PFSK-1 (cell line): ENCODE data around the gene CC2D2B.

ENCODE experiments used
- FOXP2 ChIP-seq: optimal IDR thresholded peaks from 2 replicates; pipeline ENCODE3; 2011; ENCODE audit warnings: borderline replicate concordance, control low read depth, inconsistent platforms; ENCODE audit not compliant: insufficient read depth; ENCODE audit errors: extremely low read length, extremely low read depth
- POLR2AphosphoS5 ChIP-seq: IDR thresholded peaks from 2 replicates; pipeline ENCODE4 v1.6.1; 2012; ENCODE audit warnings: low read depth, mild to moderate bottlenecking, control low read depth, low read length, moderate library complexity
- SIN3A ChIP-seq: IDR thresholded peaks from 2 replicates; pipeline ENCODE4 v1.6.1; 2012; ENCODE audit warnings: mild to moderate bottlenecking, low read length, moderate library complexity, borderline replicate concordance; ENCODE audit not compliant: insufficient read depth
- TAF1 ChIP-seq: IDR thresholded peaks from 2 replicates; pipeline ENCODE4 v1.6.1; 2012; ENCODE audit warnings: low read length, control low read depth, borderline replicate concordance; ENCODE audit not compliant: insufficient read depth
- TF ChIP-seq, protein P1 (sequence below), 2 experiments: IDR thresholded peaks; 2 replicates each; pipeline versions ENCODE4 v1.6.1 to v1.8.0; 2011 to 2012; ENCODE audit warnings: low read depth in 2 of 2, low read length in 2 of 2, control low read depth in 1 of 2, inconsistent platforms in 1 of 2, mild to moderate bottlenecking in 1 of 2, moderate library complexity in 1 of 2; ENCODE audit not compliant: insufficient read depth in 1 of 2

CC2D2B gene

DNA sequence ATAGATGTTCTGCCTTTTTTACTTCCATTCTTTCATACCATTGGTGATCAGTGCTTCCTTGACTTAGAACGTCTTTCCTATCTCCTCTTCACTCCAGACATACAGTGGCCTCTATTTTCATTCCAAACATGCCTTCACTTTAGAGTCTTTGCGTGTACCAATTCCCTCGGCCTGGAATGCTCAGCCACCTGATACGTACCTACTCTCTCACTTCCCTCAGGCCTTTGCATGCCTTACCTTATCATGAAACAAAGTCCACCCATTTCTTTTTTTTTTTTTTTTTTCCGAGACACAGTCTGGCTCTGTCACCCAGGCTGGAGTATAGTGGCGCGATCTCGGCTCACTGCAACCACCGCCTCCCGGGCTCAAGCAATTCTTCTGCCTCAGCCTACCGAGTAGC lies 133.4 kb downstream of the CC2D2B start:
- TF ChIP-seq FOXP2 = no peak
- TF ChIP-seq SIN3A = no peak
- no peak for TF ChIP-seq TAF1
- TF ChIP-seq POLR2AphosphoS5 = no peak
- TF ChIP-seq, protein P1, sequence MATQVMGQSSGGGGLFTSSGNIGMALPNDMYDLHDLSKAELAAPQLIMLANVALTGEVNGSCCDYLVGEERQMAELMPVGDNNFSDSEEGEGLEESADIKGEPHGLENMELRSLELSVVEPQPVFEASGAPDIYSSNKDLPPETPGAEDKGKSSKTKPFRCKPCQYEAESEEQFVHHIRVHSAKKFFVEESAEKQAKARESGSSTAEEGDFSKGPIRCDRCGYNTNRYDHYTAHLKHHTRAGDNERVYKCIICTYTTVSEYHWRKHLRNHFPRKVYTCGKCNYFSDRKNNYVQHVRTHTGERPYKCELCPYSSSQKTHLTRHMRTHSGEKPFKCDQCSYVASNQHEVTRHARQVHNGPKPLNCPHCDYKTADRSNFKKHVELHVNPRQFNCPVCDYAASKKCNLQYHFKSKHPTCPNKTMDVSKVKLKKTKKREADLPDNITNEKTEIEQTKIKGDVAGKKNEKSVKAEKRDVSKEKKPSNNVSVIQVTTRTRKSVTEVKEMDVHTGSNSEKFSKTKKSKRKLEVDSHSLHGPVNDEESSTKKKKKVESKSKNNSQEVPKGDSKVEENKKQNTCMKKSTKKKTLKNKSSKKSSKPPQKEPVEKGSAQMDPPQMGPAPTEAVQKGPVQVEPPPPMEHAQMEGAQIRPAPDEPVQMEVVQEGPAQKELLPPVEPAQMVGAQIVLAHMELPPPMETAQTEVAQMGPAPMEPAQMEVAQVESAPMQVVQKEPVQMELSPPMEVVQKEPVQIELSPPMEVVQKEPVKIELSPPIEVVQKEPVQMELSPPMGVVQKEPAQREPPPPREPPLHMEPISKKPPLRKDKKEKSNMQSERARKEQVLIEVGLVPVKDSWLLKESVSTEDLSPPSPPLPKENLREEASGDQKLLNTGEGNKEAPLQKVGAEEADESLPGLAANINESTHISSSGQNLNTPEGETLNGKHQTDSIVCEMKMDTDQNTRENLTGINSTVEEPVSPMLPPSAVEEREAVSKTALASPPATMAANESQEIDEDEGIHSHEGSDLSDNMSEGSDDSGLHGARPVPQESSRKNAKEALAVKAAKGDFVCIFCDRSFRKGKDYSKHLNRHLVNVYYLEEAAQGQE (IDR thresholded peaks at IDR 0.05; ENCODE audit: insufficient read depth in 1 of 2, low read depth in 2 of 2, low read length in 2 of 2) = no peak

DNA sequence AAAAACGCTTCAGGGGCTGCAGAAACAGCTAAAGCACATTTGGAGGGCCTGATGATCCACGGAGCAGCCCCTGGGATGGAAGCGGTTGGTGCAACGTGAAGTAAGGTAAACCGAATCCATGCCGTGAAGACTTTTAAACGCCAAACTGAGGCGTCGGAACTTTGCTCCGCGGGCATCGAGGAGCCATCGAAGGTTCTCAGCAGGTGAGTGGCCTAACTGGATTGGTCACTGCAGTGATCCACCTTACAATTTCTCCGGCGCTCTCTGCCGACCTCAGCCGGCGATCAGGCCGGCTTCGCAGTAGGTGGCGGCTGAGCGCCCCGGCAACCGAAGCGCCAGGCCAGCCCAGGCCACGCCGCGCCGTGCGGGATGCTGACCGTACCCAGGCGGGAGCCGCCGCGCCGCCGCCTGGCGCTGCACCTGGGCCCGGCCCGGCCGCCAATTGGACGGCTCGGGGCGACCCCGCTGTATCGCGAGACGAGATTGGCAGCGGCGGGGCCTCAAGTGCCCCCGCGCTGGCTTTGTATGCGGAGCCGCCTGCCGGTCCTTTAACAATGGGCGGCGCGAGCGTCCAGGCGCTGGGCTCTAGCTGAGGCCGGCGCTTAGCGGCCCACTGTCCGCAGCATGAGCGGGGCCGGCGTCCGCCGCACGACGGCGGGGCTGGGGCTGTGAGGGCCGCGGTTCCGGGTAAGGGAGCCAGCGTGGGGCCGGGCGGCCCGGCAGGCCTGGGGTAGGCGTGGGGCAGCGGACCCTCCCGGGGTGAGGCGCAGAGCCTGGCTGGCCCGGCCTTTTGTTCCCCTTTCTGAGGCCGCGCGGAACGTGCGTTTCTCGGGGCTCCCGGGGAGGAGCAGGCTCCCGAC lies 135.5 kb downstream of the CC2D2B start, which contains the start of gene CCNJ:
CCNJ (plus strand) TSS at position 551 of the 860 bp plus-strand sequence. CDS start 811 bp downstream, outside the sequence.
- TF ChIP-seq SIN3A (no peak), POLR2AphosphoS5 (peak; percentile 72), TAF1 (0 out of 2 replicates have a peak, but pooled peaks have one; percentile 13)

GRCh38 chr10:96043893-96044715 lies 136.3 kb downstream of the CC2D2B start:
- TF ChIP-seq SIN3A = no peak
- TF ChIP-seq TAF1 = 0 out of 2 replicates have a peak, but pooled peaks have one; percentile 5

DNA sequence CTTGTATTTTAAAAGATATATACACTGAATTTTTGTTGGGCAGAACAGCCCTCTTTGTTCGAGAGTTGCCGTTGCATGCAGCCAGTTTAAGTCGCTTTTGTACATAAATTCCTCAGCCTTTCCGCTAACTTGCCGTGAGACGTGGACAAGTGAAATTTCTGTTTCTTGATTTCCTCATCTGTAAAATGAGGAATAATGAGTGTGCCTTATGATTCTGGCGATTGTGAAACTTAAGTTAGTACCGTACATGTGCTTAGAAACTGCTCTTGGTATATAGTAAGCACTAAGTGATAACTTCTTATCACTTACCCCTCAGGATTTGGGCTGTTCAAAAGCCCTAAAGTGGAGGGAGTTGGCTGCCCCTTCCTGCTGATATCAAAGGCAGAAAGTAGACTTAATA lies 137.0 kb downstream of the CC2D2B start:
- TF ChIP-seq POLR2AphosphoS5 (no peak), FOXP2 (no peak), SIN3A (no peak), TAF1 (no peak)
- TF ChIP-seq, protein P1 (IDR thresholded peaks at IDR 0.05; ENCODE audit: insufficient read depth in 1 of 2, low read depth in 2 of 2, low read length in 2 of 2) = no peak

DNA sequence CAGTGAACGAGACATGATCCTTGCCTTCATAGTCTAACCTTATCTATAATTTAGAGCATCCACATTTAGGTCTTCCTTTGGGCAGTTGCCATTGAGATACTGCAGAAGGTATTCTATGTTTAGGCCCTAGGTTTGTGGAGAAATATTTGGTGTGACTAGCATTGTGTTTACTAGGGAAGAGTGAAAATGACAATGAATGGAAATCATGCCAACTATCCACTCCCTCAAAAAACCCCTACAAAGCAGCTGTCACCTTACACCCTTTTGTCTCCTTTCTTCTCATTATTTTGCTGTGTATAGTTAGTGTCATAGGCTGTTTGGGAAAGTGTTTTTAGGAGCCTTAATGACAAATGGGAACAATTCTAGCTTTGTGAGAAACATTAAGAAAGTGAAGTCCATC lies 138.8 kb downstream of the CC2D2B start:
- TF ChIP-seq POLR2AphosphoS5 (no peak), FOXP2 (no peak), SIN3A (no peak), TAF1 (no peak)
- TF ChIP-seq, protein P1 (IDR thresholded peaks at IDR 0.05; ENCODE audit: insufficient read depth in 1 of 2, low read depth in 2 of 2, low read length in 2 of 2) = no peak
